HepG2 (cell line): ENCODE data around the gene ATP2B3. TPM values are rescaled to one million over a fixed set of nuclear protein-coding genes. Genes with fewer than 3 reads are reported as not detected.
A peak's percentile ranks its signal among the peaks of the same experiment; 100 is the strongest.

Experiments
- AFF4 ChIP-seq: sonication (generic); formaldehyde crosslinking; IDR thresholded peaks from 2 replicates; pipeline ENCODE4 v1.4.0; 2020; ENCODE audit warnings: missing genetic modification reagents
- ATF3 ChIP-seq: sonication (generic); formaldehyde crosslinking; IDR thresholded peaks from 2 replicates; pipeline ENCODE4 v1.4.0; 2020; ENCODE audit warnings: missing genetic modification reagents
- FOXP4 ChIP-seq: sonication (generic); formaldehyde crosslinking; IDR thresholded peaks from 2 replicates; pipeline ENCODE4 v1.4.0; 2020; ENCODE audit warnings: missing genetic modification reagents
- HINFP ChIP-seq: sonication (generic); formaldehyde crosslinking; IDR thresholded peaks from 2 replicates; pipeline ENCODE4 v1.4.0; 2020; ENCODE audit warnings: low read depth, mild to moderate bottlenecking, missing genetic modification reagents
- NCOR1 ChIP-seq: fragments of 200-600 bp; sonication (generic); IDR thresholded peaks from 2 replicates; pipeline ENCODE4 v1.7.0; 2017; ENCODE audit warnings: antibody characterized with exemption, low read length, borderline replicate concordance
- PATZ1 ChIP-seq: sonication (generic); formaldehyde crosslinking; IDR thresholded peaks from 2 replicates; pipeline ENCODE4 v1.4.0; 2020; ENCODE audit warnings: missing genetic modification reagents
- RNF2 ChIP-seq: fragments of 450-650 bp; conservative IDR thresholded peaks from 2 replicates; pipeline ENCODE4 v1.6.1; 2016; ENCODE audit warnings: low read depth
- SP4 ChIP-seq: sonication (generic); formaldehyde crosslinking; IDR thresholded peaks from 2 replicates; pipeline ENCODE4 v1.8.1; 2023; ENCODE audit warnings: mild to moderate bottlenecking, missing genetic modification reagents
- SRF ChIP-seq: IDR thresholded peaks from 2 replicates; pipeline ENCODE4 v1.6.1; 2011; ENCODE audit warnings: mild to moderate bottlenecking, low read depth, low read length, moderate library complexity
- TBL1XR1 ChIP-seq: fragments of 150-350 bp; IDR thresholded peaks from 2 replicates; pipeline ENCODE4 v1.6.1; 2014; ENCODE audit warnings: borderline replicate concordance, low read length; ENCODE audit not compliant: partially characterized antibody
- TEAD3 ChIP-seq: optimal IDR thresholded peaks from 2 replicates; pipeline ENCODE3; 2016; ENCODE audit warnings: borderline replicate concordance
- ZC3H4 ChIP-seq: sonication (generic); formaldehyde crosslinking; IDR thresholded peaks from 2 replicates; pipeline ENCODE4 v1.4.0; 2020; ENCODE audit warnings: missing genetic modification reagents, borderline replicate concordance
- ZKSCAN5 ChIP-seq: sonication (generic); formaldehyde crosslinking; IDR thresholded peaks from 2 replicates; pipeline ENCODE4 v1.5.1; 2020; ENCODE audit warnings: mild to moderate bottlenecking, missing genetic modification reagents
- ZNF460 ChIP-seq: sonication (generic); formaldehyde crosslinking; IDR thresholded peaks from 2 replicates; pipeline ENCODE4 v1.5.1; 2020; ENCODE audit warnings: missing genetic modification reagents, mild to moderate bottlenecking, borderline replicate concordance
- polyA plus RNA-seq, 8 experiments: library from polyadenylated mRNA; depleted of rRNA in 3 of 8; stranded (reverse) in 7 of 8; unstranded in 1 of 8; fragments of >200 nt; fragmentation: Illumina TruSeq in 4 of 8; extraction: Trizol in 4 of 8; gene quantifications; 2 replicates each; pipeline versions ENCODE4 v1.2.1 to v1.2.3, GENCODE V29; 2011 to 2016; ENCODE audit warnings: low read depth in 4 of 8, missing spikeins in 1 of 8, mixed read lengths in 1 of 8; ENCODE audit not compliant: insufficient read depth in 1 of 8
- total RNA-seq, 5 experiments: library from RNA; depleted of rRNA; stranded (reverse); fragments of >200 nt; fragmentation: Illumina TruSeq; extraction: Trizol; gene quantifications; 2 replicates each; pipeline ENCODE4 v1.2.3, GENCODE V29; 2016; ENCODE audit warnings: low read depth in 1 of 5

Gene ATP2B3
- total and polyA plus RNA-seq, 2 of the 13 experiments (the other 11 are each of a cell fraction or from before 2014, with no cell fraction given): not detected

GRCh38 chrX:153625271-153626024 is 108.0 kb downstream of the ATP2B3 start (continued):
- TF ChIP-seq FOXP4: no peak
- TF ChIP-seq TBL1XR1: no peak
- TF ChIP-seq HINFP (CRISPR knock-in tag): no peak
- peak; percentile 85 for TF ChIP-seq AFF4 (CRISPR knock-in tag)
- TF ChIP-seq RNF2: no peak
- no peak for TF ChIP-seq ZNF460
- no peak for TF ChIP-seq TEAD3
- TF ChIP-seq ZC3H4 (CRISPR knock-in tag): peak; percentile 81; the same call in 1 of the 2 replicates
- TF ChIP-seq NCOR1: no peak
- TF ChIP-seq ATF3 (CRISPR knock-in tag): no peak
- TF ChIP-seq ZKSCAN5: no peak
- TF ChIP-seq PATZ1 (CRISPR knock-in tag): 0 out of 2 replicates have a peak, but pooled peaks have one; percentile 21
- no peak for TF ChIP-seq SRF
- TF ChIP-seq SP4 (CRISPR knock-in tag): 0 out of 2 replicates have a peak, but pooled peaks have one; percentile 14
